Mesenchymal stem cell (in vitro differentiated cells and primary cell): ENCODE data around the gene KIF3C.

Experiments used
- DNase-seq: peaks from one replicate; pipeline ENCODE4 v3.0.0-alpha.2; 2013
- H2AFZ ChIP-seq: one replicate; pipeline ENCODE4 v1.6.1; 2013; ENCODE audit warnings: low read depth, mild to moderate bottlenecking, control low read depth, inconsistent platforms, low read length, moderate library complexity
- H2AK5ac ChIP-seq: 2 replicates; pipeline ENCODE4 v1.6.1; 2013; ENCODE audit warnings: low read length, moderate library complexity, mild to moderate bottlenecking, inconsistent platforms; ENCODE audit not compliant: severe bottlenecking
- H2BK120ac ChIP-seq: one replicate; pipeline ENCODE4 v1.6.1; 2013; ENCODE audit warnings: low read depth, mild to moderate bottlenecking, inconsistent platforms, low read length, moderate library complexity
- H2BK12ac ChIP-seq, 2 experiments: one replicate each; pipeline ENCODE4 v1.6.1; 2013; ENCODE audit warnings: inconsistent platforms in 2 of 2, low read length in 2 of 2, mild to moderate bottlenecking in 2 of 2, moderate library complexity in 2 of 2, control low read depth in 1 of 2
- H2BK15ac ChIP-seq: one replicate; pipeline ENCODE4 v1.6.1; 2013; ENCODE audit warnings: mild to moderate bottlenecking, low read depth, inconsistent platforms; ENCODE audit not compliant: poor library complexity, severe bottlenecking
- H2BK5ac ChIP-seq: 2 replicates; pipeline ENCODE4 v1.6.1; 2013; ENCODE audit warnings: low read depth, mild to moderate bottlenecking, low read length, control low read depth, inconsistent platforms; ENCODE audit not compliant: poor library complexity, severe bottlenecking
- H3K14ac ChIP-seq, 2 experiments: one replicate each; pipeline ENCODE4 v1.6.1; 2013; ENCODE audit warnings: inconsistent platforms in 2 of 2, low read length in 2 of 2, control low read depth in 1 of 2, mild to moderate bottlenecking in 1 of 2, moderate library complexity in 1 of 2
- H3K18ac ChIP-seq, 2 experiments: one replicate each; pipeline ENCODE4 v1.6.1; 2013; ENCODE audit warnings: inconsistent platforms in 2 of 2, low read length in 2 of 2, control low read depth in 1 of 2, low read depth in 1 of 2, mild to moderate bottlenecking in 1 of 2
- H3K23ac ChIP-seq, 2 experiments: one replicate each; pipeline ENCODE4 v1.6.1; 2013; ENCODE audit warnings: inconsistent platforms in 2 of 2, low read length in 2 of 2, mild to moderate bottlenecking in 2 of 2, moderate library complexity in 2 of 2, control low read depth in 1 of 2
- H3K27ac ChIP-seq: 2 replicates; pipeline ENCODE4 v1.5.1; 2013; ENCODE audit warnings: mild to moderate bottlenecking, moderate library complexity, low read length, control low read depth, inconsistent platforms; ENCODE audit not compliant: poor library complexity, severe bottlenecking
- H3K27me3 ChIP-seq, 2 experiments: 2 replicates each; pipeline versions ENCODE4 v1.6.1 to v1.7.0; 2013; ENCODE audit warnings: low read length in 2 of 2, mild to moderate bottlenecking in 2 of 2, moderate library complexity in 2 of 2, control low read depth in 1 of 2, inconsistent platforms in 1 of 2; ENCODE audit not compliant: control insufficient read depth in 1 of 2, insufficient read depth in 1 of 2
- H3K36me3 ChIP-seq, 2 experiments: 2 replicates each; pipeline versions ENCODE4 v1.6.1 to v1.7.0; 2013; ENCODE audit warnings: low read length in 2 of 2, control low read depth in 1 of 2, inconsistent platforms in 1 of 2, low read depth in 1 of 2, mild to moderate bottlenecking in 1 of 2; ENCODE audit not compliant: insufficient read depth in 2 of 2, control insufficient read depth in 1 of 2
- H3K4ac ChIP-seq, 2 experiments: one replicate each; pipeline ENCODE4 v1.6.1; 2013; ENCODE audit warnings: inconsistent platforms in 2 of 2, low read length in 2 of 2, mild to moderate bottlenecking in 2 of 2, moderate library complexity in 2 of 2, control low read depth in 1 of 2, low read depth in 1 of 2
- H3K4me1 ChIP-seq: 2 replicates; pipeline ENCODE4 v1.6.1; 2013; ENCODE audit warnings: low read depth, low read length, control low read depth; ENCODE audit not compliant: control insufficient read depth, insufficient read depth
- H3K4me2 ChIP-seq: 2 replicates; pipeline ENCODE4 v1.6.1; 2013; ENCODE audit warnings: low read length, mild to moderate bottlenecking, inconsistent platforms; ENCODE audit not compliant: poor library complexity, severe bottlenecking
- H3K4me3 ChIP-seq, 2 experiments: 2 replicates each; pipeline versions ENCODE4 v1.5.1 to v1.7.0; 2013; ENCODE audit warnings: low read length in 2 of 2, mild to moderate bottlenecking in 2 of 2, control low read depth in 1 of 2, low read depth in 1 of 2; ENCODE audit not compliant: insufficient read depth in 1 of 2
- H3K79me1 ChIP-seq: replicated peaks from 2 replicates; pipeline ENCODE4 v1.6.1; 2013; ENCODE audit warnings: mild to moderate bottlenecking, control low read depth, low read length, inconsistent platforms; ENCODE audit not compliant: poor library complexity, severe bottlenecking
- H3K9ac ChIP-seq: 2 replicates; pipeline ENCODE4 v1.7.0; 2013; ENCODE audit warnings: mild to moderate bottlenecking, low read length, moderate library complexity
- H3K9me3 ChIP-seq: 2 replicates; pipeline ENCODE4 v1.7.0; 2013; ENCODE audit warnings: mild to moderate bottlenecking, low read length; ENCODE audit not compliant: control insufficient read depth
- H4K8ac ChIP-seq: one replicate; pipeline ENCODE4 v1.6.1; 2013; ENCODE audit warnings: inconsistent platforms, mild to moderate bottlenecking, low read length, moderate library complexity
- H4K91ac ChIP-seq: one replicate; pipeline ENCODE4 v1.6.1; 2013; ENCODE audit warnings: mild to moderate bottlenecking, low read length, inconsistent platforms
- WGBS: methylation state at CpG from one replicate; pipeline ENCODE4 v1.1.7; 2013; ENCODE audit warnings: mixed read lengths; 5-methylcytosine and 5-hydroxymethylcytosine counted together

The KIF3C gene

GRCh38 chr2:25972049-25972823 lies 10.1 kb downstream of the KIF3C start:
- Histone ChIP-seq H2BK120ac (no peak overlapping the region), H3K4ac (no peak overlapping the region), H3K4me3 (no peak overlapping the region), H3K9ac (no peak overlapping the region), H2BK12ac (peak overlapping the region in 1 of 2 experiments; percentile 45), H3K36me3 (peaks cover 15 to 19% of the 10 kb centered on the region in 2 experiments), H2BK15ac (no peak overlapping the region), H3K23ac (no peak overlapping the region), H3K4me2 (no peak overlapping the region), H3K27ac (no peak overlapping the region), H3K18ac (no peak overlapping the region), H3K4me1 (peaks cover 4% of the 10 kb centered on the region), H2BK5ac (no peak overlapping the region), H4K91ac (no peak overlapping the region), H2AFZ (no peak overlapping the region), H3K9me3 (no peaks in the 10 kb centered on the region), H3K14ac (no peak overlapping the region), H2AK5ac (no peak overlapping the region), H3K27me3 (no peaks in the 10 kb centered on the region), H3K79me1 (peaks cover 25% of the 10 kb centered on the region), H4K8ac (no peak overlapping the region)
- peak; percentile 58 for DNase-seq
- WGBS, result 63% methylated on average over 7 of the region's 7 CpGs

GRCh38 chr2:25971596-25971995 lies 10.7 kb downstream of the KIF3C start:
- peaks cover 18 to 23% of the 10 kb centered on the region in 2 experiments for H3K36me3 ChIP-seq
- WGBS, result 75% methylated on average over 2 of the region's 3 CpGs

GRCh38 chr2:25966531-25967270 lies 15.6 kb downstream of the KIF3C start:
- H2BK120ac ChIP-seq, result no peak overlapping the region
- 93% methylated on average over 7 of the region's 7 CpGs for WGBS
- H2AFZ ChIP-seq, result no peak overlapping the region
- no peak overlapping the region for H4K91ac ChIP-seq
- H3K18ac ChIP-seq, result no peak overlapping the region
- H3K4ac ChIP-seq, result no peak overlapping the region
- H3K14ac ChIP-seq, result no peak overlapping the region
- no peak overlapping the region for H2BK5ac ChIP-seq
- H3K27me3 ChIP-seq, result no peaks in the 10 kb centered on the region
- H3K79me1 ChIP-seq, result peaks cover 36% of the 10 kb centered on the region
- DNase-seq, result no peak
- H3K9ac ChIP-seq, result no peak overlapping the region
- H4K8ac ChIP-seq, result no peak overlapping the region
- H3K4me1 ChIP-seq, result peaks cover 8% of the 10 kb centered on the region
- no peak overlapping the region for H3K27ac ChIP-seq
- H2BK12ac ChIP-seq, result no peak overlapping the region
- H3K4me3 ChIP-seq, result no peak overlapping the region
- H3K9me3 ChIP-seq, result no peaks in the 10 kb centered on the region
- no peak overlapping the region for H3K4me2 ChIP-seq
- peaks cover 10 to 27% of the 10 kb centered on the region in 2 experiments for H3K36me3 ChIP-seq
- H2BK15ac ChIP-seq, result no peak overlapping the region
- no peak overlapping the region for H2AK5ac ChIP-seq
- H3K23ac ChIP-seq, result no peak overlapping the region

More at GRCh38 chr2:25971596-25971995, 10.7 kb downstream of the KIF3C start:
- Histone ChIP-seq H3K23ac (no peak overlapping the region), H3K18ac (no peak overlapping the region), H4K8ac (no peak overlapping the region), H3K4me2 (no peak overlapping the region), H3K9ac (no peak overlapping the region), H2BK120ac (no peak overlapping the region), H4K91ac (no peak overlapping the region), H3K79me1 (peaks cover 30% of the 10 kb centered on the region), H2AK5ac (no peak overlapping the region), H3K4me3 (no peak overlapping the region), H3K14ac (no peak overlapping the region), H2BK5ac (no peak overlapping the region), H2BK15ac (no peak overlapping the region), H3K9me3 (no peaks in the 10 kb centered on the region), H3K4ac (no peak overlapping the region), H2BK12ac (no peak overlapping the region), H2AFZ (no peak overlapping the region), H3K27me3 (no peaks in the 10 kb centered on the region), H3K27ac (no peak overlapping the region), H3K4me1 (peaks cover 2% of the 10 kb centered on the region)
- DNase-seq, result no peak

GRCh38 chr2:25964891-25965290 lies 17.4 kb downstream of the KIF3C start:
- H2BK12ac ChIP-seq, result peak overlapping the region in 1 of 2 experiments; percentile 50
- peaks cover 31% of the 10 kb centered on the region for H3K79me1 ChIP-seq
- no peak overlapping the region for H2AFZ ChIP-seq
- H2BK15ac ChIP-seq, result no peak overlapping the region
- no peak overlapping the region for H3K4ac ChIP-seq
- peaks cover 12% of the 10 kb centered on the region for H3K4me1 ChIP-seq
- peak overlapping the region in 1 of 2 experiments; percentile 50 for H3K18ac ChIP-seq
- 81% methylated on average over 7 of the region's 7 CpGs for WGBS
- no peak overlapping the region for H3K14ac ChIP-seq
- no peaks in the 10 kb centered on the region for H3K9me3 ChIP-seq
- DNase-seq, result no peak
- H3K4me3 ChIP-seq, result no peak overlapping the region
- H4K91ac ChIP-seq, result no peak overlapping the region
- H2BK5ac ChIP-seq, result no peak overlapping the region
- H3K9ac ChIP-seq, result no peak overlapping the region
- H3K27ac ChIP-seq, result peak overlapping the region; percentile 12
- H2BK120ac ChIP-seq, result no peak overlapping the region
- H3K4me2 ChIP-seq, result no peak overlapping the region
- H3K36me3 ChIP-seq, result peaks cover 7 to 21% of the 10 kb centered on the region in 2 experiments
- no peak overlapping the region for H4K8ac ChIP-seq
- peak overlapping the region in 1 of 2 experiments; percentile 1 for H3K23ac ChIP-seq
- peak overlapping the region; percentile 73 for H2AK5ac ChIP-seq
- H3K27me3 ChIP-seq, result no peaks in the 10 kb centered on the region
